HepG2 (cell line): ENCODE data around the gene NAA38. TPM values are rescaled to one million over a fixed set of nuclear protein-coding genes. Genes with fewer than 3 reads are reported as not detected.

ENCODE experiments used
- ATAC-seq: fragments of 200-7000 bp; cut with Tn5 transposase; 3 replicates; pipeline ENCODE4 v1.9.1; 2020; ENCODE audit warnings: mild to moderate bottlenecking, moderate library complexity
- BruUV-seq: library from RNA; stranded (reverse); fragments of 400-500 nt; replicated peaks from 2 replicates; lab custom pipeline; 2021; lab: Mats Ljungman, UMichigan
- CTCF ChIA-PET: fragments of 300-600 bp; formaldehyde crosslinking; extraction: SDS; loops from one replicate; lab custom pipeline; 2021; ENCODE audit warnings: low total read pairs, inconsistent platforms, low intra/inter-chr PET ratio; lab: Yijun Ruan, JAX
- POLR2A ChIA-PET: fragments of 350-600 bp; sonication (Branson Sonifier 250); formaldehyde crosslinking; loops from one replicate; lab custom pipeline; 2020; ENCODE audit warnings: antibody characterized with exemption, inconsistent platforms; lab: Yijun Ruan, JAX
- DNase-seq: peaks from one replicate; pipeline ENCODE4 v3.0.0-alpha.2; 2015; ENCODE audit warnings: low spot score
- FAIRE-seq: peaks from 3 replicates; lab custom pipeline; 2011; peaks lifted over from hg19 to GRCh38; lab: Jason Lieb, UNC
- H2AFZ ChIP-seq: one replicate; pipeline ENCODE4 v1.6.1; 2011; ENCODE audit warnings: low read length, inconsistent platforms
- H3K27ac ChIP-seq: fragments of 300-600 bp; 3 replicates; pipeline ENCODE4 v1.8.0; 2011; ENCODE audit warnings: mixed run types, mild to moderate bottlenecking, mixed read lengths, low read length, inconsistent platforms; ENCODE audit not compliant: insufficient read depth; ENCODE audit errors: extremely low read length
- H3K27me3 ChIP-seq, 2 experiments: fragments of 200-600 bp in 1 of 2; 2 replicates in 1 of 2; 3 replicates in 1 of 2; pipeline versions ENCODE4 v1.6.0 to v1.8.0; 2011; ENCODE audit warnings: low read length in 2 of 2, mild to moderate bottlenecking in 2 of 2, moderate library complexity in 2 of 2, inconsistent platforms in 1 of 2; ENCODE audit not compliant: insufficient read depth in 2 of 2, control insufficient read depth in 1 of 2
- H3K36me3 ChIP-seq, 2 experiments: fragments of 200-600 bp in 1 of 2; replicated peaks in 1 of 2; 2 replicates in 1 of 2; 3 replicates in 1 of 2; pipeline versions ENCODE4 v1.5.1 to v1.8.0; 2011; ENCODE audit warnings: low read length in 2 of 2, inconsistent platforms in 1 of 2; ENCODE audit not compliant: insufficient read depth in 2 of 2, control insufficient read depth in 1 of 2
- H3K4me1 ChIP-seq: 2 replicates; pipeline ENCODE4 v1.5.1; 2012; ENCODE audit warnings: low read length, inconsistent platforms; ENCODE audit not compliant: insufficient read depth
- H3K4me2 ChIP-seq: 2 replicates; pipeline ENCODE4 v1.6.0; 2011; ENCODE audit warnings: low read depth, low read length, inconsistent platforms
- H3K4me3 ChIP-seq, 3 experiments: fragments of 200-600 bp in 1 of 3; sonication (generic), shearing (Covaris generic) in 1 of 3; replicated peaks in 1 of 3; 2 replicates each; pipeline ENCODE4 v1.5.1; 2011 to 2016; ENCODE audit warnings: low read length in 3 of 3, inconsistent platforms in 2 of 3, low read depth in 2 of 3, mild to moderate bottlenecking in 2 of 3, control low read depth in 1 of 3, mixed read lengths in 1 of 3; ENCODE audit not compliant: insufficient read depth in 1 of 3
- H3K79me2 ChIP-seq: one replicate; pipeline ENCODE4 v1.6.1; 2011; ENCODE audit warnings: low read length, inconsistent platforms; ENCODE audit not compliant: insufficient read depth
- H3K9ac ChIP-seq: 2 replicates; pipeline ENCODE4 v1.6.0; 2011; ENCODE audit warnings: mild to moderate bottlenecking, low read depth, low read length, inconsistent platforms; ENCODE audit not compliant: insufficient read depth
- H3K9me3 ChIP-seq: 2 replicates; pipeline ENCODE4 v1.5.1; 2012; ENCODE audit warnings: mild to moderate bottlenecking, low read length
- H4K20me1 ChIP-seq: 2 replicates; pipeline ENCODE4 v1.6.0; 2011; ENCODE audit warnings: inconsistent platforms, mild to moderate bottlenecking, low read length, moderate library complexity; ENCODE audit not compliant: insufficient read depth
- BCL6 ChIP-seq: IDR thresholded peaks from 2 replicates; pipeline ENCODE4 v1.6.1; 2016; ENCODE audit warnings: missing genetic modification reagents, missing compliant biosample characterization
- CBX2 ChIP-seq, 2 experiments: fragments of 200-600 bp in 1 of 2; sonication (generic); formaldehyde crosslinking in 1 of 2; IDR thresholded peaks; 2 replicates each; pipeline versions ENCODE4 v1.7.0 to v1.8.1; 2018 to 2022; ENCODE audit warnings: low read depth in 2 of 2, low read length in 1 of 2, mild to moderate bottlenecking in 1 of 2, missing genetic modification reagents in 1 of 2
- CENPT ChIP-seq: sonication (generic); formaldehyde crosslinking; IDR thresholded peaks from 2 replicates; pipeline ENCODE4 v1.8.0; 2022; ENCODE audit warnings: low read depth, mild to moderate bottlenecking, moderate library complexity, missing genetic modification reagents
- ETV5 ChIP-seq: IDR thresholded peaks from 2 replicates; pipeline ENCODE4 v1.6.1; 2018; ENCODE audit warnings: missing biosample characterization, missing genetic modification reagents, inconsistent platforms, borderline replicate concordance
- FOXA1 ChIP-seq, 2 experiments: fragments of 450-650 bp in 1 of 2; sonication (generic) in 1 of 2; formaldehyde crosslinking in 1 of 2; IDR thresholded peaks; 2 replicates each; pipeline versions ENCODE4 v1.4.0 to v1.6.1; 2016 to 2020; ENCODE audit warnings: missing genetic modification reagents in 1 of 2
- FOXK2 ChIP-seq: fragments of 450-650 bp; IDR thresholded peaks from 2 replicates; pipeline ENCODE4 v1.6.1; 2016
- GFI1 ChIP-seq: sonication (generic); formaldehyde crosslinking; IDR thresholded peaks from 2 replicates; pipeline ENCODE4 v1.5.0; 2020; ENCODE audit warnings: missing genetic modification reagents, mild to moderate bottlenecking, borderline replicate concordance
- GPN1 ChIP-seq: sonication (generic); formaldehyde crosslinking; IDR thresholded peaks from 2 replicates; pipeline ENCODE4 v1.5.1; 2020; ENCODE audit warnings: missing genetic modification reagents, borderline replicate concordance
- IKZF5 ChIP-seq: IDR thresholded peaks from 2 replicates; pipeline ENCODE4 v1.6.1; 2018; ENCODE audit warnings: missing genetic modification reagents, mild to moderate bottlenecking, missing compliant biosample characterization
- PRDM4 ChIP-seq: sonication (generic); formaldehyde crosslinking; IDR thresholded peaks from 2 replicates; pipeline ENCODE4 v1.9.0; 2021; ENCODE audit warnings: missing genetic modification reagents, borderline replicate concordance
- ZBTB7B ChIP-seq: sonication (generic); formaldehyde crosslinking; IDR thresholded peaks from 2 replicates; pipeline ENCODE4 v1.4.0; 2020; ENCODE audit warnings: missing genetic modification reagents
- ZFP36L1 ChIP-seq: sonication (generic); formaldehyde crosslinking; IDR thresholded peaks from 2 replicates; pipeline ENCODE4 v1.8.0; 2022; ENCODE audit warnings: mild to moderate bottlenecking, missing genetic modification reagents, moderate library complexity
- ZFP62 ChIP-seq: sonication (generic); formaldehyde crosslinking; IDR thresholded peaks from 2 replicates; pipeline ENCODE4 v1.4.0; 2020; ENCODE audit warnings: missing genetic modification reagents
- ZNF274 ChIP-seq: sonication (generic); formaldehyde crosslinking; IDR thresholded peaks from 2 replicates; pipeline ENCODE4 v1.5.1; 2020; ENCODE audit warnings: mild to moderate bottlenecking, missing genetic modification reagents
- ZNF512 ChIP-seq: sonication (generic); formaldehyde crosslinking; IDR thresholded peaks from 2 replicates; pipeline ENCODE4 v1.4.0; 2020; ENCODE audit warnings: mild to moderate bottlenecking, missing genetic modification reagents
- ZNF546 ChIP-seq: sonication (generic); formaldehyde crosslinking; conservative IDR thresholded peaks from 2 replicates; pipeline ENCODE4 v1.8.1; 2023; ENCODE audit warnings: mild to moderate bottlenecking, missing genetic modification reagents
- ZNF720 ChIP-seq: sonication (generic); formaldehyde crosslinking; IDR thresholded peaks from 2 replicates; pipeline ENCODE4 v1.4.0; 2020; ENCODE audit warnings: missing genetic modification reagents
- ZNF891 ChIP-seq: sonication (generic); formaldehyde crosslinking; IDR thresholded peaks from 2 replicates; pipeline ENCODE4 v1.5.0; 2020; ENCODE audit warnings: mild to moderate bottlenecking, missing genetic modification reagents
- WGBS: methylation state at CpG from one replicate; pipeline ENCODE4 v1.1.6; 2017; ENCODE audit warnings: low lambda C conversion rate; 5-methylcytosine and 5-hydroxymethylcytosine counted together
- in situ Hi-C: cut with HindIII; loops from 2 replicates; pipeline ENCODE4 v1.10.0; 2017; ENCODE audit warnings: low pct_unique_long_range_greater_than_20kb; ENCODE audit not compliant: extremely low pct_ligation_motif_present
- intact Hi-C: fragments of 100-400 bp; cut with micrococcal nuclease; formaldehyde crosslinking; loops from one replicate; pipeline ENCODE4 v1.10.0; 2022; ENCODE audit not compliant: unreplicated experiment
- polyA plus RNA-seq, 8 experiments: library from polyadenylated mRNA; depleted of rRNA in 3 of 8; stranded (reverse) in 7 of 8; unstranded in 1 of 8; fragments of >200 nt; fragmentation: Illumina TruSeq in 4 of 8; extraction: Trizol in 4 of 8; gene quantifications; 2 replicates each; pipeline versions ENCODE4 v1.2.1 to v1.2.3, GENCODE V29; 2011 to 2016; ENCODE audit warnings: low read depth in 4 of 8, missing spikeins in 1 of 8, mixed read lengths in 1 of 8; ENCODE audit not compliant: insufficient read depth in 1 of 8
- total RNA-seq, 5 experiments: library from RNA; depleted of rRNA; stranded (reverse); fragments of >200 nt; fragmentation: Illumina TruSeq; extraction: Trizol; gene quantifications; 2 replicates each; pipeline ENCODE4 v1.2.3, GENCODE V29; 2016; ENCODE audit warnings: low read depth in 1 of 5

The NAA38 gene
- total and polyA plus RNA-seq, 2 of the 13 experiments (the other 11 are each of a cell fraction or from before 2014, with no cell fraction given), result 46.9 to 91.6 TPM

- no peak for FAIRE-seq
- H3K4me1 ChIP-seq, result peaks cover 40% of the 10 kb centered on the region
- WGBS, result 2% methylated on average over 13 of the region's 19 CpGs
- CTCF ChIA-PET, result no interaction called here
- ATAC-seq, result no peak
- peaks cover 6 to 27% of the 10 kb centered on the region in 2 experiments; a peak in 4 of 5 replicates for H3K27me3 ChIP-seq
- intact Hi-C loops, result loop anchor here (5.0 kb wide), 1 partner anchor 86 kb away; no protein-coding TSS in a partner anchor
- in situ Hi-C loops, result no loop called here
- H2AFZ ChIP-seq, result peak overlapping the region; percentile 10
- no peak overlapping the region for H3K27ac ChIP-seq
- no TSS peak for BruUV-seq
- H4K20me1 ChIP-seq, result no peaks in the 10 kb centered on the region
- no peaks in the 10 kb centered on the region for H3K9me3 ChIP-seq
- POLR2A ChIA-PET, result interaction anchor here (0.8 to 8.2 kb wide), 10 partner anchors 8 to 260 kb away, joined by 3 to 159 read pairs (median 4); partner anchors contain the start of genes CNTROB, CYB5D1, NAA38 and RNF227
- H3K9ac ChIP-seq, result 0 out of 2 replicates have a peak overlapping the region, but pooled peaks have one; percentile 7
- H3K4me2 ChIP-seq, result peak overlapping the region; percentile 84
- H3K79me2 ChIP-seq, result peaks cover 7% of the 10 kb centered on the region
- H3K36me3 ChIP-seq, result no peaks in the 10 kb centered on the region
- H3K4me3 ChIP-seq, result peak overlapping the region; percentile 54 to 92 (median 65); a peak in 5 of 6 replicates
- DNase-seq, result no peak
- TF ChIP-seq FOXK2 (no peak), PRDM4 (CRISPR knock-in tag) (no peak), CENPT (no peak), GFI1 (no peak), CBX2 (IDR thresholded peaks at IDR 0.05; ENCODE audit: low read depth, low read length) (no peak), CBX2 (CRISPR knock-in tag; IDR thresholded peaks at IDR 0.05; ENCODE audit: low read depth) (no peak), GPN1 (no peak), ZNF512 (CRISPR knock-in tag) (no peak), ZNF546 (CRISPR knock-in tag) (0 out of 2 replicates have a peak, but pooled peaks have one; percentile 31), ZNF274 (CRISPR knock-in tag) (no peak; the same call in 1 of the 2 replicates), BCL6 (CRISPR knock-in tag) (no peak), ZFP62 (CRISPR knock-in tag) (no peak), ETV5 (CRISPR knock-in tag) (0 out of 2 replicates have a peak, but pooled peaks have one; percentile 9), ZBTB7B (CRISPR knock-in tag) (no peak), ZFP36L1 (CRISPR knock-in tag) (0 out of 2 replicates have a peak, but pooled peaks have one; percentile 33), FOXA1 (IDR thresholded peaks at IDR 0.05) (no peak), FOXA1 (CRISPR knock-in tag; IDR thresholded peaks at IDR 0.05) (no peak), IKZF5 (CRISPR knock-in tag) (0 out of 2 replicates have a peak, but pooled peaks have one; percentile 34), ZNF891 (CRISPR knock-in tag) (0 out of 2 replicates have a peak, but pooled peaks have one; percentile 15), ZNF720 (CRISPR knock-in tag) (no peak)
Observed at GRCh38 chr17:7833011-7833794, 24.2 kb downstream of the NAA38 start.
